ENCODE measurements around the gene CADM1. TPM values are rescaled to one million over a fixed set of nuclear protein-coding genes. Genes with fewer than 3 reads are reported as not detected.

The CADM1 gene
- polyA plus RNA-seq, 1 donor (not counting 4 experiments of a cell fraction or from before 2014, with no cell fraction given) = 9.5 TPM

GRCh38 chr11:115206365-115207022 is 297.7 kb downstream of the CADM1 start:
- Histone ChIP-seq H3K27me3 (ENCODE audit: control insufficient read depth, extremely low read depth, insufficient read depth, low read length) (no peaks in the 10 kb centered on the region), H3K9me3 (ENCODE audit: control insufficient read depth, low read depth, low read length) (no peaks in the 10 kb centered on the region), H4K20me1 (ENCODE audit: control insufficient read depth, extremely low read depth, insufficient read depth, low read length) (no peaks in the 10 kb centered on the region), H2AFZ (ENCODE audit: control insufficient read depth, low read length) (no peak overlapping the region), H3K4me2 (ENCODE audit: control insufficient read depth, extremely low read depth, insufficient read depth, low read depth, low read length) (no peak overlapping the region), H3K27ac (ENCODE audit: control insufficient read depth, insufficient read depth, low read length) (no peak overlapping the region), H3K9ac (ENCODE audit: control insufficient read depth, extremely low read depth, insufficient read depth, low read length) (no peak overlapping the region), H3K4me3 (ENCODE audit: control insufficient read depth in 2 of 3, extremely low read depth in 1 of 3, insufficient read depth in 2 of 3, low read depth in 1 of 3, low read length in 3 of 3) (no peak overlapping the region), H3K4me1 (ENCODE audit: control insufficient read depth, extremely low read depth, insufficient read depth, low read length) (no peaks in the 10 kb centered on the region), H3K79me2 (ENCODE audit: control insufficient read depth, insufficient read depth, low read length) (no peaks in the 10 kb centered on the region), H3K36me3 (ENCODE audit: control insufficient read depth in 2 of 2, extremely low read depth in 1 of 2, insufficient read depth in 2 of 2, low read length in 2 of 2) (no peaks in the 10 kb centered on the region), H3K9me1 (ENCODE audit: control insufficient read depth, extremely low read depth, insufficient read depth, low read length) (no peaks in the 10 kb centered on the region)
- dilution Hi-C loops (cut with MboI; ENCODE audit: extremely low pct_ligation_motif_present, low sequenced_read_pairs) = no loop called here
- FAIRE-seq = no peak
- TF ChIP-seq, protein P1, sequence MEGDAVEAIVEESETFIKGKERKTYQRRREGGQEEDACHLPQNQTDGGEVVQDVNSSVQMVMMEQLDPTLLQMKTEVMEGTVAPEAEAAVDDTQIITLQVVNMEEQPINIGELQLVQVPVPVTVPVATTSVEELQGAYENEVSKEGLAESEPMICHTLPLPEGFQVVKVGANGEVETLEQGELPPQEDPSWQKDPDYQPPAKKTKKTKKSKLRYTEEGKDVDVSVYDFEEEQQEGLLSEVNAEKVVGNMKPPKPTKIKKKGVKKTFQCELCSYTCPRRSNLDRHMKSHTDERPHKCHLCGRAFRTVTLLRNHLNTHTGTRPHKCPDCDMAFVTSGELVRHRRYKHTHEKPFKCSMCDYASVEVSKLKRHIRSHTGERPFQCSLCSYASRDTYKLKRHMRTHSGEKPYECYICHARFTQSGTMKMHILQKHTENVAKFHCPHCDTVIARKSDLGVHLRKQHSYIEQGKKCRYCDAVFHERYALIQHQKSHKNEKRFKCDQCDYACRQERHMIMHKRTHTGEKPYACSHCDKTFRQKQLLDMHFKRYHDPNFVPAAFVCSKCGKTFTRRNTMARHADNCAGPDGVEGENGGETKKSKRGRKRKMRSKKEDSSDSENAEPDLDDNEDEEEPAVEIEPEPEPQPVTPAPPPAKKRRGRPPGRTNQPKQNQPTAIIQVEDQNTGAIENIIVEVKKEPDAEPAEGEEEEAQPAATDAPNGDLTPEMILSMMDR (optimal IDR thresholded peaks at IDR 0.05 in 1 of 3, IDR thresholded peaks at IDR 0.05 in 1 of 3, conservative IDR thresholded peaks at IDR 0.05 in 1 of 3; ENCODE audit: extremely low read depth in 1 of 3, insufficient read depth in 2 of 3, low read length in 3 of 3) = no peak
- TF ChIP-seq EZH2 (IDR thresholded peaks at IDR 0.05; ENCODE audit: low read length) = no peak
- DNase-seq (ENCODE audit: low read depth, low spot score) = no peak

- no peak overlapping the region for H3K9ac ChIP-seq (ENCODE audit: control insufficient read depth, extremely low read depth, insufficient read depth, low read length)
- no peak overlapping the region for H3K4me2 ChIP-seq (ENCODE audit: control insufficient read depth, extremely low read depth, insufficient read depth, low read depth, low read length)
- H3K4me3 ChIP-seq (ENCODE audit: control insufficient read depth in 2 of 3, extremely low read depth in 1 of 3, insufficient read depth in 2 of 3, low read depth in 1 of 3, low read length in 3 of 3) = no peak overlapping the region
- no peaks in the 10 kb centered on the region for H3K27me3 ChIP-seq (ENCODE audit: control insufficient read depth, extremely low read depth, insufficient read depth, low read length)
- H2AFZ ChIP-seq (ENCODE audit: control insufficient read depth, low read length) = no peak overlapping the region
- dilution Hi-C loops (cut with MboI; ENCODE audit: extremely low pct_ligation_motif_present, low sequenced_read_pairs) = no loop called here
- H3K79me2 ChIP-seq (ENCODE audit: control insufficient read depth, insufficient read depth, low read length) = no peaks in the 10 kb centered on the region
- no peak overlapping the region for H3K27ac ChIP-seq (ENCODE audit: control insufficient read depth, insufficient read depth, low read length)
- H3K36me3 ChIP-seq (ENCODE audit: control insufficient read depth in 2 of 2, extremely low read depth in 1 of 2, insufficient read depth in 2 of 2, low read length in 2 of 2) = no peaks in the 10 kb centered on the region
- no peak for TF ChIP-seq EZH2 (IDR thresholded peaks at IDR 0.05; ENCODE audit: low read length)
- TF ChIP-seq, protein P1 (optimal IDR thresholded peaks at IDR 0.05 in 1 of 3, IDR thresholded peaks at IDR 0.05 in 1 of 3, conservative IDR thresholded peaks at IDR 0.05 in 1 of 3; ENCODE audit: extremely low read depth in 1 of 3, insufficient read depth in 2 of 3, low read length in 3 of 3) = no peak
- FAIRE-seq (no peak), DNase-seq (ENCODE audit: low read depth, low spot score) (no peak)
- no peaks in the 10 kb centered on the region for H3K9me3 ChIP-seq (ENCODE audit: control insufficient read depth, low read depth, low read length)
- no peaks in the 10 kb centered on the region for H4K20me1 ChIP-seq (ENCODE audit: control insufficient read depth, extremely low read depth, insufficient read depth, low read length)
- H3K4me1 ChIP-seq (ENCODE audit: control insufficient read depth, extremely low read depth, insufficient read depth, low read length) = no peaks in the 10 kb centered on the region
- no peaks in the 10 kb centered on the region for H3K9me1 ChIP-seq (ENCODE audit: control insufficient read depth, extremely low read depth, insufficient read depth, low read length)
These were observed 301.2 kb downstream of the CADM1 start for GRCh38 chr11:115202900-115203552.

All from keratinocyte (primary cell).